Measurements from ENCODE around the gene FAM237B. TPM values are rescaled to one million over a fixed set of nuclear protein-coding genes. Genes with fewer than 3 reads are reported as not detected.
"Not testable (repeated sequence)": the region's sequence is repeated elsewhere in the genome, so short reads cannot be mapped to it uniquely, and the experiment has no call there.

The FAM237B gene
- not detected for total RNA-seq

DNA sequence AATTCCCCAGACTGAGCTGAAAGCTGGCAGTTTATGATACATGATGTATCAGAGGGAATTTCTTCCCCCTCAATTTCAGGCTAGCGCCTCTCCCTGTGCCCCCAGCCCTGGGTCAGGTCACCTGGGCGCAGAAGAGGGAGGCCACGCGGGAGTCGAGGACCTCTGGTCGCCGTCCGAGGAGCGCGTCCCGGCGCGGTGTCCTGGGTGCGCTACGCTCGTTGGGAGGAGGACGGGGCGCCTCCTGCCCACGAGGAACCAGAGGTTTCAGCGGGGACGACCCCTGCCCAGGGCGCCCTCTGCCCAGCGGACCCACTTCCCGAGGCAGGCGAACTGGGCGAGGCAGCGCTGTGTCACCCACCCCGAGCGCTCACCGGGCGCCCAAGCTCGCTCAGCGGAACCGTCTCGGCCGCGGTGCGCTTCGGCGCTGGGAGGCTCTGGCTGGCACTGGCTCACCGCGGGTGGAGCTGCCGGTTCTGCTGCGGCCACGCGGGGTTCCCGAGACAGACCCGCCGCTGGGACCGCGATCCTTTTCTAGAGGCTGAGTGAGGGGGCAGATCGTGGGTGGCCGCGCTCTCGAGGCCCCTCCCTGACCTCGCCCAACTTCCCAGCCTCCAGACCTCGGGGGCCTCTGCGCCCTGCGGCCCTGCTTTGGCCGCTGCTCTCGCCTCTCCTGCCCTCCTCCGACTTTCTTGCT, at the start of gene FAM237B:
Gene FAM237B, minus strand, starts transcription at position 504 of the 694 bp plus-strand sequence. CDS start 1,556 bp downstream, outside the sequence.
- Histone ChIP-seq H3K9me3 (no peaks in the 10 kb centered on the region), H3K36me3 (no peaks in the 10 kb centered on the region), H3K27ac (no peak within 1 kb of the TSS), H3K27me3 (peaks cover 79% of the 10 kb centered on the region), H3K4me1 (peaks cover 0 to 9% (median 7%) of the 10 kb centered on the region in 4 donors), H3K4me3 (peak within 1 kb of the TSS in 2 of 4 donors; percentile 14 to 39)
- DNase-seq = no peak
- in situ Hi-C loops (cut with MboI; ENCODE audit: low pct_ligation_motif_present in 1 of 4, low pct_unique_long_range_greater_than_20kb in 1 of 4, low sequenced_read_pairs in 3 of 4) (no loop called here), intact Hi-C loops (cut with DNase I; ENCODE audit: low total_unique reads) (no loop called here)
- TF ChIP-seq POLR2A (IDR thresholded peaks at IDR 0.05) = no peak
- TF ChIP-seq EP300 (IDR thresholded peaks at IDR 0.05; ENCODE audit: low read depth) = no peak
- no peak for TF ChIP-seq POLR2AphosphoS5 (IDR thresholded peaks at IDR 0.05)
- WGBS, 2 donors (ENCODE audit: low coverage in 1 of 2) = 0 to 8% methylated on average over 6 to 23 of the region's 62 CpGs

DNA sequence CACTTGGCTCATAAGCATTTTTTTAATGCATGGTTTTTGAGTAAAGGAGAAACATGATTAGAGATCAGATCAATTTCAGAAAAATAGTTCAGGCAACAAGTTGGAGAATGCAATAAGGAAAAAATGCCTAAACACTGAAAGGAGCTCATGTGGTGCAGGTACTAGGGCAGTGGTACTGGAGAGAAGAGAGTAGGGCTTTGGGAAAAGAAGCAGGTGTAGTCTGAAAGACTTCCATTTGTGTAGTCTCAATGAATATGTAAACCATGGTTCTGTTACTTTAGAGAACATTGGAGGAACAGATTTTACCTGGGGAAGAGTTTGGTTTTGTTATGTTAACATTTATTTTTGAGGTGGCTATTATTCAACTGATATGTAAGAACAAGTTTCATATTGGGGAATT, 30.9 kb upstream of the FAM237B start:
- DNase-seq = no peak
- TF ChIP-seq EP300 (IDR thresholded peaks at IDR 0.05; ENCODE audit: low read depth) (no peak), POLR2AphosphoS5 (IDR thresholded peaks at IDR 0.05) (no peak), POLR2A (IDR thresholded peaks at IDR 0.05) (no peak)
- TF ChIP-seq, protein P1, sequence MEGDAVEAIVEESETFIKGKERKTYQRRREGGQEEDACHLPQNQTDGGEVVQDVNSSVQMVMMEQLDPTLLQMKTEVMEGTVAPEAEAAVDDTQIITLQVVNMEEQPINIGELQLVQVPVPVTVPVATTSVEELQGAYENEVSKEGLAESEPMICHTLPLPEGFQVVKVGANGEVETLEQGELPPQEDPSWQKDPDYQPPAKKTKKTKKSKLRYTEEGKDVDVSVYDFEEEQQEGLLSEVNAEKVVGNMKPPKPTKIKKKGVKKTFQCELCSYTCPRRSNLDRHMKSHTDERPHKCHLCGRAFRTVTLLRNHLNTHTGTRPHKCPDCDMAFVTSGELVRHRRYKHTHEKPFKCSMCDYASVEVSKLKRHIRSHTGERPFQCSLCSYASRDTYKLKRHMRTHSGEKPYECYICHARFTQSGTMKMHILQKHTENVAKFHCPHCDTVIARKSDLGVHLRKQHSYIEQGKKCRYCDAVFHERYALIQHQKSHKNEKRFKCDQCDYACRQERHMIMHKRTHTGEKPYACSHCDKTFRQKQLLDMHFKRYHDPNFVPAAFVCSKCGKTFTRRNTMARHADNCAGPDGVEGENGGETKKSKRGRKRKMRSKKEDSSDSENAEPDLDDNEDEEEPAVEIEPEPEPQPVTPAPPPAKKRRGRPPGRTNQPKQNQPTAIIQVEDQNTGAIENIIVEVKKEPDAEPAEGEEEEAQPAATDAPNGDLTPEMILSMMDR (IDR thresholded peaks at IDR 0.05) = no peak
- H3K27me3 ChIP-seq = no peaks in the 10 kb centered on the region
- peaks cover 6 to 12% (median 8%) of the 10 kb centered on the region in 4 donors for H3K4me1 ChIP-seq
- peaks cover 0 to 35% (median 10%) of the 10 kb centered on the region in 4 donors for H3K36me3 ChIP-seq
- intact Hi-C loops (cut with DNase I; ENCODE audit: low total_unique reads) (no loop called here), in situ Hi-C loops (cut with MboI; ENCODE audit: low pct_ligation_motif_present in 1 of 4, low pct_unique_long_range_greater_than_20kb in 1 of 4, low sequenced_read_pairs in 3 of 4) (no loop called here)
- H3K27ac ChIP-seq = no peak overlapping the region
- no peak overlapping the region for H3K4me3 ChIP-seq
- H3K9me3 ChIP-seq = no peaks in the 10 kb centered on the region

DNA sequence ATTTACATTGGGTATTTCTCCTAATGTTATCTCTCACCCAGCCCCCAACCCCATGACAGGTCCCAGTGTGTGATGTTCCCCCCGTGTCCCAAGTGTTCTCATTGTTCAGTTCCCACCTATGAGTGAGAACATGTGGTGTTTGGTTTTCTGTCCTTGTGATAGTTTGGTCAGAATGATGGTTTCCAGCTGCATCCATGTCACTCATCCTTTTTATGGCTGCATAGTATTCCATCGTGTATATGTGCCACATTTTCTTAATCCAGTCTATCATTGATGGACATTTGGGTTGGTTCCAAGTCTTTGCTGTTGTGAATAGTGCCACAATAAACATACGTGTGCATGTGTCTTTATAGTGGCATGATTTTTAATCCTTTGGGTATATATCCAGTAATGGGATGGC, 28.9 kb upstream of the FAM237B start:
- intact Hi-C loops (cut with DNase I; ENCODE audit: low total_unique reads); in situ Hi-C loops (cut with MboI; ENCODE audit: low pct_ligation_motif_present in 1 of 4, low pct_unique_long_range_greater_than_20kb in 1 of 4, low sequenced_read_pairs in 3 of 4); H3K27me3 ChIP-seq; H3K27ac ChIP-seq; DNase-seq; H3K4me3 ChIP-seq; H3K9me3 ChIP-seq: not testable (repeated sequence)
- 87 to 89% methylated on average over 2 to 3 of the region's 3 CpGs for WGBS, 2 donors (ENCODE audit: low coverage in 1 of 2)
- Histone ChIP-seq H3K36me3 (peaks cover 0 to 18% (median 1%) of the 10 kb centered on the region in 4 donors), H3K4me1 (peaks cover 8 to 22% (median 10%) of the 10 kb centered on the region in 4 donors)

DNA sequence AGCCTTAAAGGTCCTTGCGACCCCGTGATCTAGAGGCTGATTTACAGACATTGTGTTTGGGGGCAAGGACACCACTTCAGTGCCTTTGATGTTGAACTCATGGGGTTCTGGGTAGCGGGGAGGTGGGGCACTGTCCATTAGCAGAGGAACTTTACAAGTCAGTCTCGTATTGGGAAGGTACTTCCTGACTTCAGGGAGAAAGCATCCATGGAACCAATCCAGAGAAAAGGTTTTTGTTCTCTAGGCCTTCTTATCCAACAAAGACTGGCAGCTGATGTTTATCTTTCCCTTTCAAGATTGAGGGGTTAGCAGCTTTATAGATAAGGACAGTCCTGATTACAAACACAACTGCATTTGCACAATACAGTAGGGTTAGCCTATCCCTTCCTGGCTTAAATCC, 28.2 kb upstream of the FAM237B start:
- no peak for DNase-seq
- intact Hi-C loops (cut with DNase I; ENCODE audit: low total_unique reads) = no loop called here
- no peak for TF ChIP-seq POLR2AphosphoS5 (IDR thresholded peaks at IDR 0.05)
- TF ChIP-seq, protein P1 (IDR thresholded peaks at IDR 0.05) = no peak
- no peak for TF ChIP-seq POLR2A (IDR thresholded peaks at IDR 0.05)
- TF ChIP-seq EP300 (IDR thresholded peaks at IDR 0.05; ENCODE audit: low read depth) = no peak
- WGBS, 2 donors (ENCODE audit: low coverage in 1 of 2) = 80% methylated on average over 4 of the region's 4 CpGs; no CpG with 5 or more reads in 1 of the 2 donors
- no peak overlapping the region for H3K27ac ChIP-seq
- in situ Hi-C loops (cut with MboI; ENCODE audit: low pct_ligation_motif_present in 1 of 4, low pct_unique_long_range_greater_than_20kb in 1 of 4, low sequenced_read_pairs in 3 of 4) = no loop called here
- H3K4me3 ChIP-seq = no peak overlapping the region
- H3K4me1 ChIP-seq = peaks cover 8 to 22% (median 10%) of the 10 kb centered on the region in 4 donors
- no peaks in the 10 kb centered on the region for H3K27me3 ChIP-seq
- peaks cover 0 to 11% (median 0%) of the 10 kb centered on the region in 4 donors for H3K36me3 ChIP-seq
- no peaks in the 10 kb centered on the region for H3K9me3 ChIP-seq

DNA sequence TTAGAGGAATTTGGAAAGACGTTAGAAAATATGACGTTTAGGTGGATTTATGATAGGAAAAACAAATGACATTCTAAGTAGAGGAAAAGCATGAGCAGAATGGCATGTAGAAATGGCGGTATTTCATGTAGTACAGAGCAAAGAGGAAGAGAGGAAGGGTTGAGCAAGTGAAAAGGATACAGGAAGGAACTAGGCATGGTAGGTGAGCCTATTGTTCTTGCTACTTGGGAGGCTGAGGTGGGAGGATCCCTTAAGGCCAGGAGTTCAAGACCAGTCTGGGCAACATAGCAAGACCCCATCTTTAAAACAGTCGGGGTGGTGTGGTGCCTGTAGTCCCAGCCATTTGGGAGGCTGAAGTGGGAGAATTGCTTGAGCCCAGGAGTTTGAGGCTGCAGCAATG, 26.7 kb upstream of the FAM237B start:
- DNase-seq = no peak
- WGBS, 2 donors (ENCODE audit: low coverage in 1 of 2) = 60 to 61% methylated on average over 4 of the region's 4 CpGs
- no peaks in the 10 kb centered on the region for H3K9me3 ChIP-seq

More for the DNA sequence above, 26.7 kb upstream of the FAM237B start:
- Histone ChIP-seq H3K4me1 (peaks cover 8 to 22% (median 10%) of the 10 kb centered on the region in 4 donors), H3K27me3 (no peaks in the 10 kb centered on the region), H3K4me3 (peak overlapping the region in 2 of 4 donors; percentile 79 to 94), H3K27ac (no peak overlapping the region), H3K36me3 (no peaks in the 10 kb centered on the region)
- in situ Hi-C loops (cut with MboI; ENCODE audit: low pct_ligation_motif_present in 1 of 4, low pct_unique_long_range_greater_than_20kb in 1 of 4, low sequenced_read_pairs in 3 of 4) = no loop called here
- TF ChIP-seq POLR2A (IDR thresholded peaks at IDR 0.05) (no peak), EP300 (IDR thresholded peaks at IDR 0.05; ENCODE audit: low read depth) (no peak), POLR2AphosphoS5 (IDR thresholded peaks at IDR 0.05) (no peak)
- TF ChIP-seq, protein P1 (IDR thresholded peaks at IDR 0.05) = no peak
- intact Hi-C loops (cut with DNase I; ENCODE audit: low total_unique reads) = no loop called here
